Upper lobe of left lung (tissue), 6 donors: ENCODE results near the gene CDC37L1. TPM values are rescaled to one million over a fixed set of nuclear protein-coding genes. Genes with fewer than 3 reads are reported as not detected.

ENCODE experiments used
- ATAC-seq, 2 donors: fragments of 200-7000 bp; cut with Tn5 transposase; one replicate each; pipeline ENCODE4 v1.9.1; 2022; ENCODE audit warnings: mild to moderate bottlenecking in 2 of 2, moderate library complexity in 2 of 2; ENCODE audit not compliant: low FRiP score in 2 of 2
- DNase-seq, 2 donors: peaks; one replicate each; pipeline ENCODE4 v3.0.0-alpha.2; 2019 to 2020
- H3K27ac ChIP-seq, 4 donors: fragments of 200-600 bp; sonication (generic); one replicate each; pipeline ENCODE4 v1.5.1; 2016 to 2019
- H3K27me3 ChIP-seq, 4 donors: fragments of 200-600 bp; sonication (generic); one replicate each; pipeline ENCODE4 v1.5.1; 2017 to 2019
- H3K36me3 ChIP-seq, 4 donors: fragments of 200-600 bp; sonication (generic); one replicate each; pipeline ENCODE4 v1.5.1; 2016 to 2019
- H3K4me1 ChIP-seq, 4 donors: fragments of 200-600 bp; sonication (generic); one replicate each; pipeline ENCODE4 v1.5.1; 2018 to 2019
- H3K4me3 ChIP-seq, 4 donors: fragments of 200-600 bp; sonication (generic); one replicate each; pipeline ENCODE4 v1.5.1; 2017 to 2019; ENCODE audit warnings: mild to moderate bottlenecking in 2 of 4, moderate library complexity in 1 of 4
- H3K9me3 ChIP-seq, 4 donors: fragments of 200-600 bp; sonication (generic); one replicate each; pipeline ENCODE4 v1.5.1; 2018 to 2019
- CTCF ChIP-seq, 6 experiments: fragments of 450-650 bp in 4 of 6; fragments of 200-600 bp in 2 of 6; sonication (generic) in 2 of 6; IDR thresholded peaks; one replicate each; pipeline ENCODE4 v1.5.1; 2016 to 2019; ENCODE audit warnings: antibody characterized with exemption in 6 of 6
- EP300 ChIP-seq, 4 donors: sonication (generic); formaldehyde crosslinking; IDR thresholded peaks; one replicate each; pipeline ENCODE4 v1.5.1; 2017; ENCODE audit warnings: antibody characterized with exemption in 4 of 4, control low read depth in 2 of 4
- POLR2A ChIP-seq, 4 donors: fragments of 450-650 bp; IDR thresholded peaks; one replicate each; pipeline ENCODE4 v1.5.1; 2016 to 2017; ENCODE audit warnings: antibody characterized with exemption in 4 of 4, mild to moderate bottlenecking in 2 of 4
- POLR2AphosphoS5 ChIP-seq, 2 donors: sonication (generic); formaldehyde crosslinking; IDR thresholded peaks; one replicate each; pipeline ENCODE4 v1.5.1; 2017; ENCODE audit warnings: antibody characterized with exemption in 2 of 2
- WGBS, 2 donors: methylation state at CpG; one replicate each; pipeline ENCODE4 v1.1.5; 2017 to 2018; 5-methylcytosine and 5-hydroxymethylcytosine counted together
- total RNA-seq, 6 donors: library from RNA; depleted of rRNA in 4 of 6; stranded (reverse); fragments of >200 nt in 4 of 6; gene quantifications; one replicate each; pipeline versions ENCODE4 v1.1.0 to v1.2.1, GENCODE V29; 2016 to 2021
- donor health status: DM: no; HTN: no; CAD: no; lungs with moderate emphysema.
- donor health status: DM: no; HTN: yes; CAD: no; lungs with severe emphysema.

Gene CDC37L1
- total RNA-seq, 6 donors from 2014 or later: 8.1 to 38.8 (median 18.2) TPM

GRCh38 chr9:4689021-4689420 lies 9.7 kb downstream of the CDC37L1 start:
- H3K4me1 ChIP-seq: peaks cover 0 to 17% (median 9%) of the 10 kb centered on the region in 4 donors
- H3K4me3 ChIP-seq: no peak overlapping the region
- ATAC-seq (no peak), DNase-seq (no peak)
- 76 to 88% methylated on average over 2 of the region's 2 CpGs for WGBS, 2 donors
- H3K36me3 ChIP-seq: peaks cover 0 to 36% (median 8%) of the 10 kb centered on the region in 4 donors
- TF ChIP-seq POLR2AphosphoS5 (IDR thresholded peaks at IDR 0.05) (no peak), EP300 (IDR thresholded peaks at IDR 0.05) (no peak), CTCF (IDR thresholded peaks at IDR 0.05) (no peak), POLR2A (IDR thresholded peaks at IDR 0.05) (no peak)
- H3K27ac ChIP-seq: no peak overlapping the region
- no peaks in the 10 kb centered on the region for H3K27me3 ChIP-seq
- H3K9me3 ChIP-seq: no peaks in the 10 kb centered on the region

- Histone ChIP-seq H3K36me3 (peaks cover 0 to 43% (median 10%) of the 10 kb centered on the region in 4 donors), H3K27ac (no peak overlapping the region), H3K27me3 (no peaks in the 10 kb centered on the region), H3K9me3 (no peaks in the 10 kb centered on the region), H3K4me1 (peaks cover 0 to 19% (median 8%) of the 10 kb centered on the region in 4 donors), H3K4me3 (no peak overlapping the region)
- TF ChIP-seq EP300 (IDR thresholded peaks at IDR 0.05) (no peak), POLR2A (IDR thresholded peaks at IDR 0.05) (no peak), POLR2AphosphoS5 (IDR thresholded peaks at IDR 0.05) (no peak), CTCF (IDR thresholded peaks at IDR 0.05) (no peak)
- 80 to 87% methylated on average over 1 of the region's 1 CpG for WGBS, 2 donors
- DNase-seq (no peak), ATAC-seq (no peak)
Measured at GRCh38 chr9:4689687-4690104, 10.3 kb downstream of the CDC37L1 start.

GRCh38 chr9:4690144-4690543 lies 10.8 kb downstream of the CDC37L1 start:
- H3K36me3 ChIP-seq: peaks cover 0 to 44% (median 8%) of the 10 kb centered on the region in 4 donors
- no peak for ATAC-seq
- no peak for DNase-seq
- WGBS, 2 donors: 86 to 89% methylated on average over 4 of the region's 4 CpGs
- H3K9me3 ChIP-seq: no peaks in the 10 kb centered on the region
- H3K4me3 ChIP-seq: no peak overlapping the region
- TF ChIP-seq EP300 (IDR thresholded peaks at IDR 0.05) (no peak), POLR2AphosphoS5 (IDR thresholded peaks at IDR 0.05) (no peak), CTCF (IDR thresholded peaks at IDR 0.05) (no peak), POLR2A (IDR thresholded peaks at IDR 0.05) (no peak)
- no peaks in the 10 kb centered on the region for H3K27me3 ChIP-seq
- no peak overlapping the region for H3K27ac ChIP-seq
- H3K4me1 ChIP-seq: peaks cover 0 to 19% (median 7%) of the 10 kb centered on the region in 4 donors

- 92% methylated on average over 3 of the region's 3 CpGs for WGBS, 2 donors
Measured at GRCh38 chr9:4691795-4692194, 12.4 kb downstream of the CDC37L1 start.

GRCh38 chr9:4700091-4700490 lies 20.7 kb downstream of the CDC37L1 start:
- no peak overlapping the region for H3K27ac ChIP-seq
- no peaks in the 10 kb centered on the region for H3K27me3 ChIP-seq
- no peak for DNase-seq
- no peak for TF ChIP-seq EP300 (IDR thresholded peaks at IDR 0.05)
- no peak for TF ChIP-seq POLR2AphosphoS5 (IDR thresholded peaks at IDR 0.05)
- no peak for TF ChIP-seq CTCF (IDR thresholded peaks at IDR 0.05)
- no peak for TF ChIP-seq POLR2A (IDR thresholded peaks at IDR 0.05)
- 85 to 92% methylated on average over 3 of the region's 3 CpGs for WGBS, 2 donors
- no peak overlapping the region for H3K4me3 ChIP-seq
- H3K4me1 ChIP-seq: no peaks in the 10 kb centered on the region
- no peaks in the 10 kb centered on the region for H3K9me3 ChIP-seq
- H3K36me3 ChIP-seq: peaks cover 9 to 73% (median 14%) of the 10 kb centered on the region in 4 donors
- ATAC-seq: no peak

More at GRCh38 chr9:4691795-4692194, 12.4 kb downstream of the CDC37L1 start:
- ATAC-seq: no peak
- Histone ChIP-seq H3K4me1 (peaks cover 0 to 9% (median 7%) of the 10 kb centered on the region in 4 donors), H3K27me3 (no peaks in the 10 kb centered on the region), H3K4me3 (no peak overlapping the region), H3K36me3 (peaks cover 0 to 36% (median 4%) of the 10 kb centered on the region in 4 donors), H3K27ac (no peak overlapping the region), H3K9me3 (no peaks in the 10 kb centered on the region)
- no peak for DNase-seq
- TF ChIP-seq EP300 (IDR thresholded peaks at IDR 0.05) (no peak), POLR2A (IDR thresholded peaks at IDR 0.05) (no peak)
